HL-60 (cell line): ENCODE results near the gene DVL3.

Experiments used
- CTCF ChIP-seq: IDR thresholded peaks from one replicate; pipeline ENCODE4 v1.5.1; 2011; ENCODE audit warnings: low read length, control low read depth, inconsistent platforms; ENCODE audit not compliant: insufficient read depth
- REST ChIP-seq: IDR thresholded peaks from 2 replicates; pipeline ENCODE4 v1.6.1; 2012; ENCODE audit warnings: low read depth; ENCODE audit not compliant: insufficient replicate concordance
- SPI1 ChIP-seq: IDR thresholded peaks from 2 replicates; pipeline ENCODE4 v1.6.1; 2012; ENCODE audit warnings: low read depth, mild to moderate bottlenecking, borderline replicate concordance

- TF ChIP-seq CTCF = no peak
- TF ChIP-seq SPI1 = no peak
- TF ChIP-seq REST = no peak
These were observed 26.2 kb upstream of the DVL3 start for GRCh38 chr3:184129012-184129411.
